GM19452 (cell line): ENCODE data around the gene YWHAE.
"Not testable (repeated sequence)": the region's sequence is repeated elsewhere in the genome, so short reads cannot be mapped to it uniquely, and the experiment has no call there.

Source experiments
- ATAC-seq: cut with Tn5 transposase; IDR thresholded peaks from one replicate; pipeline ENCODE4 v1.9.1; 2021; ENCODE audit not compliant: unreplicated experiment

YWHAE gene

GRCh38 chr17:1340371-1340770 lies 59.7 kb downstream of the YWHAE start:
- no peak for ATAC-seq

DNA sequence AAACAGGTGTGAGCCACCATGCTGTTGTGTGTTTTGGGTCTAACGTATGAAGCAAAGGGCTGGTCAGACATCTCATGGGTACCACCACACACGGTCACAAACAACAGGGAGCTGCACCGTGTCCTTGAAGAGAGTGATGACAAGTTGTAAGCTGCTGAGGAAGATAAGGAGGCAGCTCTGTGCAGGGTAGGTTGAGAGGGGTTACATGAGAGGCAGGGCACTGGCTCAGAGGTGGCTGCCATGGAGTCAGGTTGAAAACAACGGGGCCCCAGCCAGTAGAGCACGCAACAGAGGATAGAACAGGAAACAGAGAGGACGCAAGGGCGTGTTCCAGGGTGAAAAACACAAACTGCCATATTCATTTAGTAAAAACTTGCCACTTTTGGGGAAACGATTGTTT lies 68.3 kb downstream of the YWHAE start:
- ATAC-seq: no peak

DNA sequence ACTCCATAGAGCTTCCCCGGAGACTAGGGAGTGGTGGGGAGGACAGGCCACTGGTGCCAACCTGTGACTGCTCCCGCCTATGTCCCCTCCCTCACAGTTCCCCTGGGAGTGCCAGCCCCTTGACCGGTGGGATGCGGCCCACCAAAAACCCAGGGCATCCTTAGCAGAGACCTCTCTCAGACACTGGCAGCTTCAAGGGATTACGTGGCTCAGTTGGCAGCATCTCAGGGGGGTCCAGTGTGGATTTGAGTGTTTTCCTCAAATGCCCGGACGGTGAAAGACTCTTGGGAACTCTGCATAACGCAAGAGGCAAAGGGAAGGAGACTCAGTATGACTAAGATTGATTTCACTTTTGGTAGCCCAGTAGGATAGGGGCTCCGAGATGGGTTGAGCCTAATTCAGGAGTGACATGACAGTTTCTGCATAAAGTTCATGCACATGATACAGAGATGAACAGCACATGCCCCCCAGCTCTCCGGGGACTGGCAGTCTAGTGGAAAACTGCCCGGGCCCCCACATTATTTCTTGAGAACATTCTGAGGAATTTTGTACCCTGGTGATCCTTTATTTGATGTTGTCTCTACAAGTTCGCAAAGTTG lies 70.2 kb downstream of the YWHAE start:
- no peak for ATAC-seq

DNA sequence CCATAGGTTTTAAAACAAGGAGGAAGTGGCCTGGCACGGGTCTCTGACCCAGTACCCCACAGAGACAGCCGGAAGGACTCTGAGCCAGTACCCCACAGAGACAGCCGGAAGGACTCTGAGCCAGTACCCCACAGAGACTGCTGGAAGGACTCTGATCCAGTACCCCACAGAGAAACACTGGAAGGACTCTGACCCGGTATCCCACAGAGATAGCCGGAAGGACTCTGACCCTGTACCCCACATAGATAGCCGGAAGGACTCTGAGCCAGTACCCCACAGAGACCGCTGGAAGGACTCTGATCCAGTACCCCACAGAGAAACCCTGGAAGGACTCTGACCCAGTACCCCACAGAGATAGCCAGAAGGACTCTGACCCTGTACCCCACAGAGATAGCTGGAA lies 71.6 kb downstream of the YWHAE start:
- no peak for ATAC-seq

DNA sequence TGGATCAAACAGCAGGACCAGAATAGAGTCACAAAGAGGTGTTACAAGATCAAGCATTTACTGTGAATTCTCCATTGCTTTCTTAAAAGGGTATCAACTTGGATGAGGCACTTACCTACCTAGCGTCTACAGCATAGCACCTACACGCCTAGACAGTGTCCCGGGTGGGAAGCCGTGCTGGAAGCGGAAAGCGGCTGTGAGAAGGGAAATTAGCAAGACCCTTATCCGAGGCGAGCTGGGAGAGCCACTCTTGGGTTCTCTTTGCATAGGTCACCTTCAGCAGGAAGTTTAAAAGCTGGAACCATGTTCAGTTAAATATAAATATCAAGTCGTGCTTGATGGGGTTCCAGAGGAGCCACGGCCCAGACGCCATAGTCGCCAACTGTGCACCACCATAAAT lies 74.3 kb downstream of the YWHAE start:
- ATAC-seq: no peak

DNA sequence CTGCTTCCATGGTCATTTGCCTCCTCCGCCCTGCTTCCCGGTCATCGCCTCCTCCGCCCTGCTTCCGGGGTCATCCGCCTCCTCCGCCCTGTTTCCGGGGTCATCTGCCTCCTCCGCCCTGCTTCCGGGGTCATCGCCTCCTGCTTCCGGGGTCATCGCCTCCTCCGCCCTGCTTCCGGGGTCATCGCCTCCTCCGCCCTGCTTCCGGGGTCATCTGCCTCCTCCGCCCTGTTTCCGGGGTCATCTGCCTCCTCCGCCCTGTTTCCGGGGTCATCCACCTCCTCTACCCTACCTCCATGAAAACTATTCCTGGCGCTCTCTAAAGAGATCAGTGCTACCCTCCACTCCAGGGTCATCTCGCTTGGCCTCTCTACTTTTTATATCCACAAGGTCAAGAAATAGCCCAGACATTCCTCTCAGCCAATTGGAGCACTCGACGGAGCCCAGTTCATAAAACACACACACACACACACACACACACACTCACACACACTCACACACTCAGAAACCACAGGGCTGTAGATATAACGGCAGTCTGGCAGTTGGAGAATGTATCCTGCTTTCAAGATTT lies 75.7 kb downstream of the YWHAE start:
- no peak for ATAC-seq

- ATAC-seq: no peak
These were observed 76.7 kb downstream of the YWHAE start for GRCh38 chr17:1323336-1323735.

DNA sequence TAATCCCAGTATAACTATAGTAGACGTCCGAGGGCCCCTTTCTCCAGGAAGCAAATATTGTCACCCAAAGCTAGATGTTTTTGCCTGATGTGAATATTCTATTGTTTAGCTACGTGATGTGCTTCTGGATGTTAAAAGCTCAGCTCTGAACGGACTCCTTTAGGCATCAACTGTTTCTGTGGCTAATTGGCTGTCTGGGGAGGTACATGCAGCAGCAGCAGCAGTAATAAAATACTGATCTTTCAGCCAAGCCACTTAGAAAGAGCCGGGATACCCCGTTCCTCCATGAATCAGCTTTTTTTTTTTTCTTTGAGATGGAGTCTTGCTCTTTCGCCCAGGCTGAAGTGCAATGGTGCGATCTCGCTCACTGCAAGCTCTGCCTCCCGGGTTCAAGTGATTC lies 77.5 kb downstream of the YWHAE start:
- no peak for ATAC-seq

- ATAC-seq: no peak
These were observed 78.0 kb downstream of the YWHAE start for GRCh38 chr17:1322014-1322428.

DNA sequence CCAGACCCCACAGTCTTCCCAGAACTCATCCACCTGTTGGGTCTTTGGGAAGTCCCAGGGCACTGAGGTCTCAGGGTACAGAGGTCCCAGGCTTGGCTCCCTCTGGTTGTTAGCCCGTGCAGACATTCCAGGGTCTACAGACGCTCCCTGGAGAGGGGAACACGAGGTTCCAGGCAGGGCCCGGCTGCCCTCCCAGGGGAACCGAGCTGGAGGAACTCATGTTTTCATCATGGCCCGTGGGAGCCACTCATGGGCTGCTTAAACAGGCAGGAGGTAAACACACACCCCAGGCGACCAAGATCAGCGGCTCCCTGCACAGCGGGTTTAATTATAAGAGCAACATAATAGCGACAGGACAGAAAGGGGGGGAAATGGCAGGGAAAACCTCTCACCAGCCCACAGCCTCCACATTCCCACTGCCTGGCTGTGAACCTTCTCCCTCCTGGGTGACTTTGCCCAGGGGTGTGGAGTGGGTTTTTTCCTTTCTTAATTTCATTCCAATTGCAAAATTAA lies 84.1 kb downstream of the YWHAE start:
- ATAC-seq: no peak

GRCh38 chr17:1315409-1315808 lies 84.6 kb downstream of the YWHAE start:
- no peak for ATAC-seq

GRCh38 chr17:1313270-1314005 lies 86.6 kb downstream of the YWHAE start:
- ATAC-seq: no peak

DNA sequence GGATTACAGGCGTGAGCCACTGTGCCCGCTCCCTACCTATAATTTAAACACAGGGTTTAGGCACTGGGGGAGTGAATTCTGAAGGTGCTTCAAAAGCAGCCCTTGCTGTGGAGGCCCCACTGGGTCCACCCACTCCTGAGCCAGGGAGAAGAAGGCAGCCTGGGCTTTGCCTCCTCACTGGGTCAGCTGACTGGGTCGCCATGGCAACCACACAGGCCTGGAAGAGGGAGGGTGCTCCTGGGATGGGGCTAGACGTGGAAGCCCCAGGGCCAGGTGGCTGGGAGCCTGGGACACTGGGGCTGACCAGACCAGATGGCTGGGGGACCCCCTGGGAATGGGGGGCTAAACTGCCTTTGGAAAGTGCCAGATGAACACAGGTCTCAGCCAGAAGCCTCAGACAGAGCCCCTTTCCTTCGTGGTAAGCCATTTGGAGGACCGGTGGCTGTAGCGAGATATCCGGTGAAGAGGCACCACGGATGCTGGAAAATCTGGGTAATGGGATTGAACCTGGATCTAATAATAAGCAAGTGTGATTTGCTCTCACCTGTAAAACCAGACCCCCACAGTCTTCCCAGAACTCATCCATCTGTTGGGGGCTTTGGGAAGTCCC lies 87.7 kb downstream of the YWHAE start:
- ATAC-seq: no peak

DNA sequence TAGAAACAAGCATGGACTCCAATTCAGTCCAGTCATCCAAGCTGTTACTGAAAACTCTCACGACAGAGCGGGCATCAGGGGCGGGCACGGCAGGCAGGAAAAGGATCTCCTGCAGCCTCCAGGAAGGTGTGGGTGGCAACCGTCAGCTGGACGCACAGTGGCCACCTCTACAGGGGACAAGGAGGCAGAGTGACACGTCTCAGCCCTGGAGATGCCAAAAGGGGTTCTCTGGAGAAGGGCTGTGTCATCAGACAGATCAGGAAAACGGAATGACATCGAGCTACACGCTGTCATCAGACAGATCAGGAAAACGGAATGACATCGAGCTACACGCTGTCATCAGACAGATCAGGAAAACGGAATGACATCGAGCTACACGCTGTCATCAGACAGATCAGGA lies 92.2 kb downstream of the YWHAE start:
- ATAC-seq: not testable (repeated sequence)

DNA sequence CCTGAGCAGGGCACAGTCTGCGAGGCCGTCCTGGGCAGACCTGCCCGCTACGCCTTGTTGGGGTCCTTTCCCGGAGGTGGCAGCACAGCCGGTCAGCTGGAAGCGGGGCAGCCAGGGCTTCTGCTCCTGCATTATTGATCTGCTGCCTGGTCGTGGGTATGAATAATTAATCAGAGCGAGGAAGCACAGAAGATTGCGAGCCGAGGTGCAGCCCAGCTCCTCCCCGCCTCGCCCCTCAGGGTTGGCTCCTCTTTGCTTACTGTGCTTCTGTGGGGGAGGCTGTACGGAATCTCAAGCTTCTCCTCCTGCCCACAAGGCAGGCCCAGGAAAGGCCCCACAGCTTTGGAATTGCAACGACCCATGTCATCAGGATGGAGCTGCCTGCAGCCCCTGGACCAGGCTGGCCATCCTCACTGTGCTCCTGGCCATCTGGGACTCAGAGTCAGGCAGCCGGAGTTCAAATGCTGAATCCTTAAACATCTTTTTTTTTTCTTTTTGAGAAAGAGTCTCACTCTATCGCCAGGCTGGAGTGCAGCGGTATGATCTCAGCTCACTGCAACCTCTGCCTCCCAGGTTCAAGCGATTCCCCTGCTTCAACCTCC lies 95.0 kb downstream of the YWHAE start:
- ATAC-seq: no peak

DNA sequence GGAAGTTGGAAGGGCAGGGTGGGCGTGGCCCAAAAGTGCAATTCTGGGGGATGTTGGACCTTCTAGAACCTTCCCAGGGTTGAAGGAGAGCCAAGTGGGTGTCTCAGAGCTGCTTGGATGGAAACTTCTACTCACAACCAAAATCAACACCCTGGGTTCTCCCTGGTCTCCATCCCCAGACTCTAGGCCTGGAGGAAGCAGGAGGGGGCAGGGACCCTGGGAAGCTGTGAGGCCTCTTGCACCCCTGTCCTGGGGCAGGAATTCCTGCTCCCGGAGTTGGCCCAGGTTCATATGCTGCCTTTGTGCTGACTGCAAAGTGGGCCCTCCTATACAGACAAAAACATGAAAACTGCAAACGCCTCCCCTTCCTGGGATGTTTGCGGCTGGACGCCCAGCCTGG lies 95.5 kb downstream of the YWHAE start:
- ATAC-seq: no peak

- ATAC-seq: no peak
These were observed 97.3 kb downstream of the YWHAE start for GRCh38 chr17:1302761-1303160.

- ATAC-seq: no peak
These were observed 98.5 kb downstream of the YWHAE start for GRCh38 chr17:1301546-1301945.

DNA sequence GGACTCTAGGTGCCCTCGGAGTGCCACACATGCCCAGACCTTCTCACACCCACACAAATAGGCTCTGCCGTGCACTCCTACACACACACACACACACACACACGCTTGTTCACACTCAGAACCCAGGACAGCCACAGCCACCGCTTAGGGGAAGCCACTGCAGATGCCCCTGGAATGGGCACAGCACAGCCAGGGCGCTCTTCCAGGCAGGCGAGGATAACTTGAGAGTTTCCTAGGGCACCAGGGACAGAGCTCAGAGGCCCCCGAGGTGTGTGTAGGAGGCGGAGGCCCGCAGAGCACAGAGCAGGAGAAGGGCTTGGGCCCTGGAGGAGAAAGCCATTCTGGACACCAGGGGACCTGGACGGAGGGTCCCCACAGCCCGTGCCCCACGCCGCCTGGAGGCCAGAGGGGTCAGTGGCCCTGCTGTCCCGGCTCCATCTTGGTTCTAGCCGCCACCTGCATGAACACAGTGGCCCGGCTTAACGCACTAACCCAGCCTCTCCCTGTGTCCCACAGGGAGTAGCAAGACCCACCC lies 99.6 kb downstream of the YWHAE start:
- no peak for ATAC-seq

DNA sequence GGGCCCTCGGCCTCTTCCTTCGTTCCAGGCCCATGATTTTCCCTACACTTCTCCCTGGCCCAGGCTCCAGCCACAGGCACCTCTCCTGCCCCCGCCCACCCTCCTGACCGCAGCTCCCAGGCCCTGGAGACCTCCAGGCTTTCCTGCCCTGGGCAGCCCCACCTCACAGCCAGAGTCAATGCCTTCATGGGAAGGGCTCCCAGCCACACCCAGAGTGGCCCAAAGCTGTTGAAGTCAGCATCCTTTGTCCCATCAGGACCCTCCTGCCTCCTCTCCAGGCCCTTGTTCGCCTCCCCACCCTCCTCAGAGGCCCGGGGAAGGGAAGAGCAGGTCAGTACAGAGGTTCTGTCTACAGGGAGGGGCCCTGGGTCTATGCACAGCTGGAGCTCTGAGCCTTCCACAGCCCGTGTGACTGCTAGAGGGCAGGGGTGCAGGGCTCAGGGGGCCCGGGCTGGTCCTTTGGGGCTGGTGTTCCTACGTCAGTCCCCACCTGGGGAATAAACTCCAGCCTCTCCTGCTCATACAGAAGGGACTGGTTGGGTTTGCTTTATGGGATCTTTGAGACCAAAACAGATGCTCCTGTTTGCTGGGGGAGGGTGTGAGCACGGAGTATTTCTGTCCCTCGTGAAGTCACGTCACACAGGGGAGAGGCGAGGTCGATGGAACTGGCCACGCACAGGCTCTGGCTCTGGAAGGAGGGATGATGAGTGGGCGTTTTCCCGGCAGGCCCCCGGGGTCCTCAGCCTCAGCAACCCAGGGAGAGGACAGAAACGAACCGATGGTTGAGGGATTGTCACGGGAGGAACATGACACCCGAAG lies 100.3 kb downstream of the YWHAE start:
- no peak for ATAC-seq
